Activated T-helper 2 cell treated with anti-CD3 and anti-CD28 coated beads, Interferon-gamma antibody, Interleukin-2, Interleukin-4, amounts not matched to agents 10 μg/mL and 5 μg/mL and 100 μg/mL, durations not matched to agents 14 hours and 24 hours and 36 hours (primary cell): Measurements from ENCODE around the gene SPACA9. TPM values are rescaled to one million over a fixed set of nuclear protein-coding genes. Genes with fewer than 3 reads are reported as not detected.

Source experiments
- DNase-seq: peaks from one replicate; pipeline ENCODE4 v3.0.0; 2021; ENCODE audit warnings: low spot score
- H3K27ac Mint-ChIP-seq: one replicate; pipeline ENCODE4 v1.8.0; 2021; ENCODE audit warnings: mixed read lengths
- H3K27me3 Mint-ChIP-seq: one replicate; pipeline ENCODE4 v1.8.0; 2021; ENCODE audit warnings: low read depth, mixed read lengths
- H3K36me3 Mint-ChIP-seq: one replicate; pipeline ENCODE4 v1.8.0; 2021; ENCODE audit warnings: low read depth, mixed read lengths
- H3K4me1 Mint-ChIP-seq: one replicate; pipeline ENCODE4 v1.8.0; 2021; ENCODE audit warnings: low read depth, mixed read lengths
- H3K4me3 Mint-ChIP-seq: one replicate; pipeline ENCODE4 v1.8.0; 2021; ENCODE audit warnings: low read depth, mild to moderate bottlenecking, moderate library complexity, mixed read lengths
- H3K9me3 Mint-ChIP-seq: one replicate; pipeline ENCODE4 v1.8.0; 2021; ENCODE audit warnings: mixed read lengths
- intact Hi-C: fragments of 100-400 bp; cut with micrococcal nuclease; formaldehyde crosslinking; loops from one replicate; pipeline ENCODE4 v1.15.1; 2023
- total RNA-seq: library from RNA; stranded (reverse); gene quantifications from 2 replicates; pipeline ENCODE4 v1.2.3, GENCODE V29; 2022

SPACA9 gene
- total RNA-seq, 1 donor from 2014 or later = 1.3 TPM

DNA sequence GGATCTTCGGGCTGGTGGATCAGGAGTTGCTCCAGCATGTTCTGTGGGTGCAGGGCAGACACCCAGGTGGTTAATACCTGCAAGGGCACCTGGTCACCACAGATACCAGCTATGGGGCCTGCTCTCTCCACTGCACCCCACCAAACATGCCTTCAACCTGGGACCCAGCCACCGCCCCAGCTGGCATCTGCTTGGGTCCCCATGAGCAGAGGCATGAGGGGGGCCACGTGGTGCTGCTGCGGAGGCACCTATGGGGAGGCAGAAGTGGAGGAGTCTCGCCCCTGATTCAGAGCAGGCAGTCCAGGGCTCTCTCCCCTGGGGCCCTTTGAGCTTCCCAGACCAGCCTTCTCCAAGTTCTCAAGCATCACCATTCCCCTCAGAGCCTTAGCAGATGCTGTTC is 3.5 kb upstream of the SPACA9 start:
- no peaks in the 10 kb centered on the region for H3K9me3 Mint-ChIP-seq
- intact Hi-C loops = loop anchor here (5.0 kb wide), 1 partner anchor 798 kb away; the partner anchor contains the start of gene MED27

DNA sequence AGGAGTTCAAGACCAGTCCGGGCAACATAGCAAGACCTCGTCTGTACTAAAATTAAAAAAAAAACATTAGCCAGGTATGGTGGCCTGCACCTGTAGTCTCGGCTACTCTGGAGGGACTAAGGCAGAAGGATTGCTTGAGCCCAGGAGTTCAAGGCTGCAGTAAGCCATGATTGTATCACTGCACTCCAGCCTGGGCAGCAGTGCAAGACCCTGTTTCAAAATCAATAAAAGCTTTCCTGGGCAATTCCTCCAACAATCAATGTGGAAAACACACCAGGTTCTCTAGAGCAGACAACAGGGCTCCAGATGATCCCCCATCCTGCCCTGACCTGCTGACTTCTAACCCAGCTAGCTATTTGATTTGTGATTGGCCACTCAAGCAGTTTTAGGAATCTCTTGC is 1.8 kb upstream of the SPACA9 start:
- Mint-ChIP-seq H3K36me3 (no peaks in the 10 kb centered on the region), H3K9me3 (no peaks in the 10 kb centered on the region), H3K27ac (no peak overlapping the region), H3K27me3 (peaks cover 4% of the 10 kb centered on the region), H3K4me3 (peak overlapping the region; percentile 76), H3K4me1 (peaks cover 19% of the 10 kb centered on the region)
- DNase-seq = no peak
- intact Hi-C loops = loop anchor here (5.0 kb wide), 1 partner anchor 800 kb away; the partner anchor contains the start of gene MED27

More for the DNA sequence above, 3.5 kb upstream of the SPACA9 start:
- Mint-ChIP-seq H3K4me1 (peaks cover 17% of the 10 kb centered on the region), H3K36me3 (no peaks in the 10 kb centered on the region), H3K27ac (no peak overlapping the region), H3K27me3 (peaks cover 4% of the 10 kb centered on the region), H3K4me3 (no peak overlapping the region)
- DNase-seq = no peak

DNA sequence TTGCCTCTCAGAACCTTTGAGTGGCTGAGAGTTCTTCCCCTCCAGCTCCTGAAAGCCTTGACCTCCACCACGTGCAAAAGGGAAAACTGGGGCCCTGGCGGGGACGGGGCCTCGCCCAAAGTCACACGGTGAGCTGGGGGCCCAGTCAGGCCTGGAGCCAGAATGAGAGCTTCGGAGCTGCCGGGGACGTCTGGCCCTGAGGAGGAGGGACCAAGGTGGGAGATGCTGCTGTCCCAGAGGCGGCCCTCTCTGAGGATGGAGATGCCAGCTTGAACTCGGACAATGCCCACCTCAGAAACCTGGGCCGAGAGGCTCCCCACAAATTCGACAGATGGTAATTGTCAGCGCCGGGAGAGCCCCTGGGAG is 1.3 kb upstream of the SPACA9 start:
- H3K27ac Mint-ChIP-seq = no peak overlapping the region
- H3K4me3 Mint-ChIP-seq = peak overlapping the region; percentile 76
- no peaks in the 10 kb centered on the region for H3K9me3 Mint-ChIP-seq
- peaks cover 4% of the 10 kb centered on the region for H3K27me3 Mint-ChIP-seq
- no peaks in the 10 kb centered on the region for H3K36me3 Mint-ChIP-seq
- no peak for DNase-seq
- H3K4me1 Mint-ChIP-seq = peaks cover 19% of the 10 kb centered on the region
- intact Hi-C loops = loop anchor here (5.0 kb wide), 1 partner anchor 800 kb away; the partner anchor contains the start of gene MED27

DNA sequence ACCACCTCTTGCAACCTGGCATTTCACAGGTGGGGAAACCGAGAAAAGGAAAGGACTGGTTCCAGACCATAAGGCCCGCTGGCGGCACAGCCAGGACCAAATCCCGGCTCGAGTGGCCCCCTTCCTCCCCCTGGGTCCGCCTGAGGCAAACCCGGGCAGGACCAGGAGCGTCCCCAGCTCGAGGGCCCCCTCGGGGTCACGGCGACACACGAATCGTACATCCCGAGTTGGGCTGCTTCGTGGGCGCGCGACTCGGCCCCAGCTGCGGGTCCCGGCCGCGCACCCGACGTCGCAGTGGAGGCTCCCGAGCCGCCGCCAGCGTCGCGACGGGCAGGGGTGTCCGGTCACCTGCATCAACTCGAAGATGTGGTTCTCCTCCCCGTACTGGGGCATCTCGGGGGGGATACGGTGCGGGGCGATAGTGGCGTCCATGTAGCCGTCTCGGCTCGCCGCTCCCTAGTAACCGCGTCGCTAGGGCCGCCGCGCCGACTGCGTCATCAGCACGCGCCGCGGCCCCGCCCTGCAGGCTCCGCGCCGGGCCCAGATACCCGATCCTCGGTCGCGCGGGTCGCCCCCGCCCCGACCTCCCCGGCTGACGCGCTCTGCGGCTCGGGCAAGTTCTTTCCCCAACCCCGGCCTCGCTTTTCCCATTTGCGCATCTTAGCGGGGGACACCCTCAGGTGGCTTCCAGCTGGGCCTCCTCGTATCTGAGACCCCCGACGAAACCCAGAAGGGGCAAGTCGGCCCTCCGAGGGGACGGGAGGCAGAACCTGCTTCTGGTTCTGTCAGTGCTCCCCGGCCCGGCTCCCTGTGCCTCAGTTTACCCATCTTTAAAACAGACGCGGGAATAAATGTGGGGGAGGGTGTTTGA is 639 bp upstream of the SPACA9 start, which contains the start of gene AK8:
TSS of gene AK8 (minus strand) at position 461 of the 871 bp plus-strand sequence. CDS start at position 432, 29 bp downstream.
- Mint-ChIP-seq H3K36me3 (no peaks in the 10 kb centered on the region), H3K27me3 (peaks cover 4% of the 10 kb centered on the region), H3K4me1 (peaks cover 25% of the 10 kb centered on the region), H3K9me3 (no peaks in the 10 kb centered on the region), H3K27ac (peak within 1 kb of the TSS; percentile 71), H3K4me3 (peak within 1 kb of the TSS; percentile 78)
- intact Hi-C loops = loop anchor here (2.0 to 5.0 kb wide), 2 partner anchors 207 to 801 kb away; partner anchors contain the start of genes GTF3C4 and MED27
- peak; percentile 72 for DNase-seq

DNA sequence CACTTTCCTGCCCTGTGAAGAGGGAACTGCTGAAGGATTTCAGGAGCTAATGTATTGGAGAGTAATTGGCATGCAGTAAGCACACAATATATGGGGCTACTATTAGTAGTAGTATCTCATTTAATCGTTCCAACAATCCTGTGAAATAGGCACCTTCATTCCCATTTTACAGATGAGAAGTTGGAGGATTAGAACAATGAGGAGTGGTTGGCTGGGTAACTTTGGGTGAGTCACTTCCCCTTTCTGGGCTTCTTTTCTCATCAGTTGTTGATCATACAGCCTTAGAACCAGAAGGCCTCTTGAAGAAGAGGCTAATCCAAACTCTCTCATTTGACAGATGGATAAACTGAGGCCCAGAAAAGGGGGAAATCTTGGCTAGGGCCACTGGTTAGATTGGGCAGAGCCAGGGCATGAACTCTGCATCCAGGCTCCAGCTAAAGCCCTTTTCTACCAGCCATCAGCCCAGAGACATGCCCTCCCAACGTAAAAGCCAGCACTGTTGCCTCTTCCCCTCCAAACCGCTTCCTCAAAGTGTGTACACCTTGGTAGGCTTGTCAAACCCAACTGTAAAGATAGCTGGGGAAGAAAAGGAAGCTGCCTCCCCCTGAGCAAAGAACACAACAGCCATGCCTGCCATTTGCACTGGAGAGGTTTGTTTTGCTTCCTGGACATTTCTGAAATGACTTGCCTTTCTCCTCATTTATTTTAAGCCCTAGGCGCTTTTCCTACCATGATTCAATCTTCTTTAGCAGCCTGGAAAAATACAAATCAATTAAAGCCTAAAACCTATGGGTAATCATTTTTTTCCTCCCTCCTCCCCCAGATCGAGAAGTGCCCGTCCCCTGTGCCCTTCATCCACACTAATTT is 992 bp downstream of the SPACA9 start:
- Mint-ChIP-seq H3K27me3 (peaks cover 4% of the 10 kb centered on the region), H3K4me3 (peak overlapping the region; percentile 78), H3K9me3 (no peaks in the 10 kb centered on the region), H3K27ac (peak overlapping the region; percentile 71), H3K36me3 (no peaks in the 10 kb centered on the region), H3K4me1 (peaks cover 21% of the 10 kb centered on the region)
- no peak for DNase-seq
- intact Hi-C loops = loop anchor here (2.0 to 5.0 kb wide), 2 partner anchors 209 to 802 kb away; partner anchors contain the start of genes GTF3C4 and MED27

DNA sequence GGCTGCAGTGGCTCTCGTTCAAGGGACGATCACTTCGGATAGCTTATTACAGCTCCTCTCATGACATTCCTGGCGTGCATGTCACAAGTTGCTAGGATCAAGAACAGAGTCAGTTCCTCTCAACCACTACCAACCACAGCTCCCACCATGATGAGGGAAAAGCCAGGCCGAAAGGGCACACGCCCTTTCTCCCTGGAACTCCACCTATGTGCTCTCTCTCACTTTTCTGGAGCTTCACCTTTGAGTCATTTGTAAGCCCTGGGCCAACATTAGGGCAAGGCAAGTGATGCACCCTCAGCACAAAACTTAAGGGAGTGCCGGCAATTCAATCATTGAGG is 1.6 kb downstream of the SPACA9 start:
- no peak for DNase-seq
- Mint-ChIP-seq H3K9me3 (no peaks in the 10 kb centered on the region), H3K36me3 (no peaks in the 10 kb centered on the region), H3K4me3 (peak overlapping the region; percentile 28), H3K4me1 (peaks cover 21% of the 10 kb centered on the region), H3K27ac (peak overlapping the region; percentile 51), H3K27me3 (peaks cover 4% of the 10 kb centered on the region)
- intact Hi-C loops = no loop called here

DNA sequence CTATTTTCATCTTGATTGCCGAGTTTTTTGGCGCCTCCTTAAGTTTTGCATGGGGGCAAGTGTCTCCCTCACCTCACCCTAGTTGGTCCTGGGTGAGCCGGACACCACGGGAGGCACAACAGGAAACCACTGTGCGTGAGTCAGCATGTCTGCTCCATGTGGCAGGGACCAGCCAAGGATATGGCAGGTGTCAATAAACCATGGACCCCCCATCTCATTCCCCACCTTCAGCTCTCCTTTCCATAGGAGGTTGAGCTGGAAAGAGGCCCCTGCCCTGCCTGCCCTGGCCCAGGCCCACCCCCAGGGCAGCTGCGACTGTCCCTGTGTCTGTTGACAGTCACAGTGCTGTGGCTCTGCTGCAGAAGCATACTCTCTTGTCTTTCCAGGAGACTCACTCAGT is 3.1 kb downstream of the SPACA9 start:
- Mint-ChIP-seq H3K9me3 (no peaks in the 10 kb centered on the region), H3K36me3 (no peaks in the 10 kb centered on the region), H3K4me1 (peaks cover 21% of the 10 kb centered on the region), H3K4me3 (no peak overlapping the region), H3K27ac (no peak overlapping the region), H3K27me3 (no peaks in the 10 kb centered on the region)
- no peak for DNase-seq
- intact Hi-C loops = no loop called here

DNA sequence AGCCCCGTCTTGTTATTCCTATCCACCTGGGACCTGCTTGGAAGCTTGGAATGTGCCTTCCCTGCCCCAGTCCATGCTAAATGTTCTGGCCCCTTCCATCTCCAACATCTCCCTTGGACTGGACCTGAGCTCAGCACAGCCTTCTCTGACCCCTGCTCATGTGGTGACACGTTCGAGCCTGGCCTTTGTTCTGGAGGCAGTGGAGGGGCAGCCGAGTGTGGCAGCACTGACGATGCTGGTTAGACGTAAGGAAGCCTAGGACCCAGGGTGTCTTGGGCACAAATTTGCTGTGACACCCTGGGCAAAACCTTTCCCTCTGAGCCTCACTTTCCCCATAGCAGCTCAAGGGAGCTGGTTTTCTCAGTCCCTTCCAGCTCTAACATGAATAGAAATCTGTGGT is 3.9 kb downstream of the SPACA9 start:
- H3K4me3 Mint-ChIP-seq = no peak overlapping the region
- no peaks in the 10 kb centered on the region for H3K36me3 Mint-ChIP-seq
- no peak for DNase-seq
- H3K27me3 Mint-ChIP-seq = no peaks in the 10 kb centered on the region
- H3K9me3 Mint-ChIP-seq = no peaks in the 10 kb centered on the region
- H3K4me1 Mint-ChIP-seq = peaks cover 21% of the 10 kb centered on the region
- intact Hi-C loops = no loop called here
- no peak overlapping the region for H3K27ac Mint-ChIP-seq

GRCh38 chr9:132883349-132884294 is 4.9 kb downstream of the SPACA9 start:
- H3K27me3 Mint-ChIP-seq = no peaks in the 10 kb centered on the region
- no peak overlapping the region for H3K4me3 Mint-ChIP-seq
- H3K27ac Mint-ChIP-seq = no peak overlapping the region
- DNase-seq = no peak
- no peaks in the 10 kb centered on the region for H3K9me3 Mint-ChIP-seq
- peaks cover 21% of the 10 kb centered on the region for H3K4me1 Mint-ChIP-seq
- intact Hi-C loops = no loop called here
- H3K36me3 Mint-ChIP-seq = no peaks in the 10 kb centered on the region

DNA sequence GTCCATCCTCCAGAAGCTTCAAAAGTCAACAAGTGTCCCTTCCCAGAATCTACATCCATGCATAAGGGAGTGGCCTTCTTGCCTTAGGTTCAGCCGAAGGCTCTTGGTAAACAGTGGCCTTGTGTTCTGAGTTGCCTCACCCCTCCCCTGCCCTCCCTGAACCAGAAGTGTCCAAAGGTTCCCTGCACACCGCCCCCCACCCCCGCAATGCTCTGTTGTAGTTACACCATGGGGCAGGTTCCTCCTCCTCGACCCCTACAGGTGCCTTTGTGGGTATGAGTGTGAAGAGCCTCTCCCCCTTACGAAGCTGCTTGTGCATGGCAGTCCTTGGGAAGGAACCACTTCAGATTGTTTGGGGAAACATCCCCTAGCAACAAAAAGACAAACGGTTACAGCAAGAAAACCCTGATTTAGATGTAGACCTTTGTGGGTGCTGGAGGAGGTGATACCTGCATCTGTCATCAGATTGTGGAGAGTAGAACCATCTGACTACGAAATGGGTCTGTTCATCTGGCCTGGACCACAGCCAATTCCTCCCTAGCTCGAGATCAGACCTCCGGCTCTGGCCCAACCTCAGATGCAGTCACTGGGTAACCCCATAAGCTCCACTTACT is 7.1 kb downstream of the SPACA9 start:
- intact Hi-C loops = no loop called here
- Mint-ChIP-seq H3K4me1 (peaks cover 6% of the 10 kb centered on the region), H3K36me3 (no peaks in the 10 kb centered on the region), H3K27ac (no peak overlapping the region), H3K4me3 (no peak overlapping the region), H3K9me3 (no peaks in the 10 kb centered on the region), H3K27me3 (no peaks in the 10 kb centered on the region)
- no peak for DNase-seq

GRCh38 chr9:132886334-132886725 is 7.6 kb downstream of the SPACA9 start:
- Mint-ChIP-seq H3K36me3 (no peaks in the 10 kb centered on the region), H3K27me3 (no peaks in the 10 kb centered on the region), H3K27ac (no peak overlapping the region), H3K4me3 (no peak overlapping the region), H3K4me1 (peaks cover 6% of the 10 kb centered on the region), H3K9me3 (no peaks in the 10 kb centered on the region)
- intact Hi-C loops = no loop called here
- no peak for DNase-seq
